ENCODE results near the gene GSDME. TPM values are rescaled to one million over a fixed set of nuclear protein-coding genes. Genes with fewer than 3 reads are reported as not detected.

Gene GSDME
- total RNA-seq, 4 donors from 2014 or later, result 5.3 to 15.7 (median 10.6) TPM

GRCh38 chr7:24755541-24756407 lies 1.5 kb downstream of the GSDME start:
- H3K4me3 ChIP-seq, result no peak overlapping the region
- H3K27ac ChIP-seq, result peak overlapping the region in 1 of 4 donors; percentile 83
- no peaks in the 10 kb centered on the region for H3K36me3 ChIP-seq
- no peaks in the 10 kb centered on the region for H3K27me3 ChIP-seq
- 85 to 92% methylated on average over 12 of the region's 12 CpGs for WGBS, 2 donors
- H3K4me1 ChIP-seq, result peaks cover 0 to 22% (median 0%) of the 10 kb centered on the region in 4 donors
- no peaks in the 10 kb centered on the region for H3K9me3 ChIP-seq
- DNase-seq (ENCODE audit: low spot score in 2 of 2), result no peak
- TF ChIP-seq POLR2A (IDR thresholded peaks at IDR 0.05), result no peak
- no peak for TF ChIP-seq EP300 (IDR thresholded peaks at IDR 0.05)
- TF ChIP-seq CTCF (IDR thresholded peaks at IDR 0.05), result no peak

GRCh38 chr7:24754906-24755506 lies 2.3 kb downstream of the GSDME start:
- 70 to 71% methylated on average over 3 of the region's 3 CpGs for WGBS, 2 donors
- H3K4me3 ChIP-seq, result no peak overlapping the region
- no peak overlapping the region for H3K27ac ChIP-seq
- TF ChIP-seq POLR2A (IDR thresholded peaks at IDR 0.05) (no peak), EP300 (IDR thresholded peaks at IDR 0.05) (no peak), CTCF (IDR thresholded peaks at IDR 0.05) (no peak)
- H3K36me3 ChIP-seq, result no peaks in the 10 kb centered on the region
- no peaks in the 10 kb centered on the region for H3K27me3 ChIP-seq
- no peak for DNase-seq (ENCODE audit: low spot score in 2 of 2)
- H3K4me1 ChIP-seq, result peaks cover 0 to 22% (median 0%) of the 10 kb centered on the region in 4 donors
- H3K9me3 ChIP-seq, result no peaks in the 10 kb centered on the region

GRCh38 chr7:24752073-24752800 lies 5.0 kb downstream of the GSDME start:
- no peak overlapping the region for H3K27ac ChIP-seq
- no peak for DNase-seq (ENCODE audit: low spot score in 2 of 2)
- peaks cover 0 to 12% (median 0%) of the 10 kb centered on the region in 4 donors for H3K4me1 ChIP-seq
- H3K9me3 ChIP-seq, result no peaks in the 10 kb centered on the region
- WGBS, 2 donors, result 70 to 91% methylated on average over 3 of the region's 3 CpGs
- H3K4me3 ChIP-seq, result no peak overlapping the region
- no peaks in the 10 kb centered on the region for H3K27me3 ChIP-seq
- H3K36me3 ChIP-seq, result no peaks in the 10 kb centered on the region
- TF ChIP-seq EP300 (IDR thresholded peaks at IDR 0.05), result no peak
- TF ChIP-seq POLR2A (IDR thresholded peaks at IDR 0.05), result no peak
- no peak for TF ChIP-seq CTCF (IDR thresholded peaks at IDR 0.05)

GRCh38 chr7:24751484-24751883 lies 5.8 kb downstream of the GSDME start:
- Histone ChIP-seq H3K4me3 (no peak overlapping the region), H3K27me3 (no peaks in the 10 kb centered on the region), H3K9me3 (no peaks in the 10 kb centered on the region), H3K4me1 (peaks cover 0 to 6% (median 0%) of the 10 kb centered on the region in 4 donors), H3K36me3 (no peaks in the 10 kb centered on the region), H3K27ac (no peak overlapping the region)
- WGBS, 2 donors, result 56 to 75% methylated on average over 1 of the region's 1 CpG
- TF ChIP-seq EP300 (IDR thresholded peaks at IDR 0.05) (no peak), POLR2A (IDR thresholded peaks at IDR 0.05) (no peak), CTCF (IDR thresholded peaks at IDR 0.05) (no peak)
- DNase-seq (ENCODE audit: low spot score in 2 of 2), result no peak
